Measurements from ENCODE around the gene TREML1. TPM values are rescaled to one million over a fixed set of nuclear protein-coding genes. Genes with fewer than 3 reads are reported as not detected.

The TREML1 gene
- total and polyA plus RNA-seq, 2 of the 8 experiments (the other 6 are each of a cell fraction or from before 2014, with no cell fraction given): 0.08 TPM; not detected in 1

DNA sequence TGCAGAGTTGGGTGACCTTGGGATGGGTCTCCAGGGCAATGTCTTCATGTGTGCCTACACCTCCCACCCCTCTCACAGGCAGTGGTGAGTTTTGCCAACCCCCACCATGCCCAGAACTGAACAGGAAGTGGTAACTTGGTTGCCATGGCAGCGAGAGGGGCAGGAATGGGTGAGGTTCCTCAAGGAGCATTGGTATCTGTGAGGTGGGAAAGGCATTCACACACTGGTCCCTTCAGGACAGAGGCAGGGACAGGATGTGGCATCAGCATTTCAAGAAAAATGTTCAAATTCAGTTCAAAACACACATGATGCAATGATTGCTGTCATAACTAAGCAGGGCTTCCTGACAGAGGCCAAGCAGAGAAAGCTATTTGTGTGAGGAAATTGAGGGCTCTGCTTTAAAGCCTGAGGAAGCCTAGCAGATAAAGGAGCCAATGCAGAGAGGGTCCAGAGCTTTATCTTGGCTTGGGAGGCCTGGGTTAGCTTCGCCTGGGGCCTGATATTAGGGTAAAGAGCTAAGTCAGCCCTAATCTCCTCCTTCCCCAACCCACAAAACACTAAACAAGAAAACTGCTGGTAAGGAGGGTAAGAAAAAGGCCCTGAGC lies 46.3 kb upstream of the TREML1 start:
- Histone ChIP-seq H3K4me1 (replicated peaks in 1 of 4; ENCODE audit: control insufficient read depth in 3 of 4, insufficient read depth in 4 of 4, low read length in 3 of 4) (peaks cover 0 to 7% (median 3%) of the 10 kb centered on the region in 4 experiments; a peak in 5 of 7 replicates), H4K20me1 (replicated peaks in 1 of 2; ENCODE audit: control insufficient read depth in 1 of 2, insufficient read depth in 2 of 2, low read length in 2 of 2) (no peaks in the 10 kb centered on the region), H4K5ac (ENCODE audit: insufficient read length, low read depth, low read length) (no peak overlapping the region), H4K8ac (ENCODE audit: extremely low read depth, insufficient read depth, low read length) (no peak overlapping the region), H2BK15ac (ENCODE audit: low read length) (no peak overlapping the region; the same call in 1 of the 2 replicates), H3K4me3 (ENCODE audit: extremely low read depth in 1 of 4, insufficient read depth in 2 of 4, low read depth in 3 of 4, low read length in 4 of 4) (no peak overlapping the region), H3K23me2 (ENCODE audit: low read depth, low read length) (no peaks in the 10 kb centered on the region), H3K79me1 (ENCODE audit: low read depth, low read length) (no peaks in the 10 kb centered on the region), H4K91ac (replicated peaks; ENCODE audit: insufficient read length, low read length) (no peak overlapping the region), H2AK5ac (ENCODE audit: low read depth, low read length) (no peak overlapping the region), H2BK120ac (replicated peaks; ENCODE audit: low read depth, low read length) (no peak overlapping the region), H2AFZ (ENCODE audit: low read length) (peak overlapping the region; percentile 36; the same call in 1 of the 2 replicates), H3K23ac (ENCODE audit: insufficient read length) (no peak overlapping the region), H2BK20ac (ENCODE audit: low read length) (0 out of 2 replicates have a peak overlapping the region, but pooled peaks have one; percentile 61), H3K4me2 (ENCODE audit: insufficient read depth in 1 of 2, low read depth in 2 of 2, low read length in 2 of 2) (no peak overlapping the region), H2BK5ac (ENCODE audit: low read depth, low read length) (no peak overlapping the region), H3K56ac (replicated peaks; ENCODE audit: insufficient read length, low read depth, low read length) (no peak overlapping the region), H3K27me3 (replicated peaks in 1 of 4; ENCODE audit: control insufficient read depth in 3 of 4, extremely low read depth in 1 of 4, insufficient read depth in 3 of 4, low read length in 3 of 4) (no peaks in the 10 kb centered on the region; a peak in 1 of 7 replicates), H3K9me3 (ENCODE audit: insufficient read depth in 2 of 2, low read depth in 1 of 2, low read length in 1 of 2) (no peaks in the 10 kb centered on the region), H3K14ac (ENCODE audit: insufficient read length) (no peak overlapping the region), H3K4ac (replicated peaks; ENCODE audit: insufficient read length, low read depth, low read length) (no peak overlapping the region), H2BK12ac (ENCODE audit: low read depth, low read length) (peak overlapping the region; percentile 55; the same call in 1 of the 2 replicates), H3K79me2 (ENCODE audit: control insufficient read depth in 1 of 2, insufficient read depth in 2 of 2, low read length in 2 of 2) (no peaks in the 10 kb centered on the region), H3K18ac (ENCODE audit: extremely low read depth, low read length) (no peak overlapping the region), H3K9ac (replicated peaks in 1 of 4; ENCODE audit: extremely low read depth in 1 of 4, low read depth in 3 of 4, low read length in 3 of 4) (no peak overlapping the region), H3K27ac (ENCODE audit: low read depth, low read length) (no peak overlapping the region), H3K36me3 (ENCODE audit: control insufficient read depth in 2 of 4, insufficient read depth in 4 of 4, low read length in 3 of 4) (no peaks in the 10 kb centered on the region)
- ChIA-PET CTCF (ENCODE audit: partially characterized antibody) (interaction anchor here (0.5 to 4.7 kb wide), 7 partner anchors 9 to 134 kb away, joined by 3 to 48 read pairs (median 5); no protein-coding TSS in a partner anchor), POLR2A (ENCODE audit: partially characterized antibody) (interaction anchor here (0.7 kb wide), 1 partner anchor 126 kb away, joined by 3 read pairs; no protein-coding TSS in a partner anchor)
- 85% methylated on average over 2 of the region's 2 CpGs; no CpG with 5 or more reads in 1 of the 2 experiments for WGBS, 2 experiments (ENCODE audit: extremely low coverage in 1 of 2, insufficient coverage in 1 of 2, insufficient read length in 1 of 2, insufficient replicate concordance in 2 of 2, low coverage in 1 of 2, low lambda C conversion rate in 2 of 2, missing lambda C conversion rate in 1 of 2)
- DNase-seq (ENCODE audit: low read depth in 1 of 2, low spot score in 2 of 2) (peak in 1 of 2 experiments; percentile 44), FAIRE-seq (no peak)
- TF ChIP-seq GTF2F1 (IDR thresholded peaks at IDR 0.05; ENCODE audit: borderline replicate concordance, low read depth, low read length) (no peak), ATF2 (IDR thresholded peaks at IDR 0.05; ENCODE audit: low read length) (no peak), POLR2A (IDR thresholded peaks at IDR 0.05; ENCODE audit: control extremely low read depth in 1 of 2, low read depth in 2 of 2, low read length in 2 of 2) (no peak), NANOG (IDR thresholded peaks at IDR 0.05; ENCODE audit: insufficient read depth, low read depth, low read length, poor library complexity, severe bottlenecking) (no peak), ATF3 (IDR thresholded peaks at IDR 0.05; ENCODE audit: insufficient read depth, low read depth, low read length) (no peak), SRF (IDR thresholded peaks at IDR 0.05; ENCODE audit: low read depth, low read length) (no peak), SUZ12 (IDR thresholded peaks at IDR 0.05; ENCODE audit: low read length) (no peak), SP4 (IDR thresholded peaks at IDR 0.05; ENCODE audit: low read length) (no peak)
- TF ChIP-seq, protein P1, sequence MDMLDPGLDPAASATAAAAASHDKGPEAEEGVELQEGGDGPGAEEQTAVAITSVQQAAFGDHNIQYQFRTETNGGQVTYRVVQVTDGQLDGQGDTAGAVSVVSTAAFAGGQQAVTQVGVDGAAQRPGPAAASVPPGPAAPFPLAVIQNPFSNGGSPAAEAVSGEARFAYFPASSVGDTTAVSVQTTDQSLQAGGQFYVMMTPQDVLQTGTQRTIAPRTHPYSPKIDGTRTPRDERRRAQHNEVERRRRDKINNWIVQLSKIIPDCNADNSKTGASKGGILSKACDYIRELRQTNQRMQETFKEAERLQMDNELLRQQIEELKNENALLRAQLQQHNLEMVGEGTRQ (IDR thresholded peaks at IDR 0.05; ENCODE audit: low read length): no peak
